Caco-2 (cell line): ENCODE results near the gene GNL3. TPM values are rescaled to one million over a fixed set of nuclear protein-coding genes. Genes with fewer than 3 reads are reported as not detected.

Experiments used
- BruUV-seq: library from RNA; stranded (reverse); fragments of 400-500 nt; replicated peaks from 2 replicates; lab custom pipeline; 2021; lab: Mats Ljungman, UMichigan
- CTCF ChIA-PET: fragments of 300-600 bp; sonication (Branson Sonifier 250); formaldehyde crosslinking; loops from one replicate; lab custom pipeline; 2022; ENCODE audit warnings: antibody characterized with exemption; lab: Charles Lee
- POLR2A ChIA-PET: fragments of 300-600 bp; sonication (Branson Sonifier 250); formaldehyde crosslinking; loops from one replicate; lab custom pipeline; 2022; ENCODE audit warnings: antibody characterized with exemption; lab: Charles Lee
- DNase-seq, 2 experiments: peaks; one replicate each; pipeline versions ENCODE4 v3.0.0 to v3.0.0-alpha.2; 2020 to 2022
- H3K27me3 ChIP-seq: replicated peaks from 2 replicates; pipeline ENCODE4 v1.6.0; 2011; ENCODE audit warnings: low read length; ENCODE audit not compliant: control insufficient read depth, insufficient read depth
- H3K36me3 ChIP-seq: 2 replicates; pipeline ENCODE4 v1.5.1; 2011; ENCODE audit warnings: low read length; ENCODE audit not compliant: control insufficient read depth, insufficient read depth
- H3K4me1 ChIP-seq: fragments of 250-450 bp; sonication (Bioruptor Pico); 2 replicates; pipeline ENCODE4 v1.5.1; 2020; ENCODE audit warnings: mild to moderate bottlenecking
- H3K4me3 ChIP-seq: 2 replicates; pipeline ENCODE4 v1.5.1; 2011; ENCODE audit warnings: low read depth, mild to moderate bottlenecking, control low read depth, low read length
- H3K9me3 ChIP-seq: fragments of 250-450 bp; sonication (Bioruptor Pico); 2 replicates; pipeline ENCODE4 v1.5.1; 2020; ENCODE audit warnings: mild to moderate bottlenecking, moderate library complexity
- H3K27ac Mint-ChIP-seq: one replicate; pipeline ENCODE4 v1.8.0; 2022; ENCODE audit warnings: mixed read lengths; ENCODE audit not compliant: unreplicated experiment
- H3K27me3 Mint-ChIP-seq: one replicate; pipeline ENCODE4 v1.8.0; 2022; ENCODE audit warnings: mixed read lengths; ENCODE audit not compliant: insufficient read depth, unreplicated experiment
- H3K36me3 Mint-ChIP-seq: one replicate; pipeline ENCODE4 v1.8.0; 2022; ENCODE audit warnings: mild to moderate bottlenecking, mixed read lengths; ENCODE audit not compliant: insufficient read depth, unreplicated experiment
- H3K4me1 Mint-ChIP-seq: one replicate; pipeline ENCODE4 v1.8.0; 2022; ENCODE audit warnings: low read depth, mixed read lengths; ENCODE audit not compliant: unreplicated experiment
- H3K4me3 Mint-ChIP-seq: one replicate; pipeline ENCODE4 v1.8.0; 2022; ENCODE audit warnings: mild to moderate bottlenecking, moderate library complexity, mixed read lengths; ENCODE audit not compliant: unreplicated experiment
- H3K9me3 Mint-ChIP-seq: one replicate; pipeline ENCODE4 v1.8.0; 2022; ENCODE audit warnings: mixed read lengths; ENCODE audit not compliant: unreplicated experiment
- CTCF ChIP-seq, 2 experiments: fragments of 200-600 bp in 1 of 2; IDR thresholded peaks; 1 replicate in 1 of 2; 2 replicates in 1 of 2; pipeline versions ENCODE4 v1.5.1 to v1.8.0; 2011 to 2022; ENCODE audit warnings: antibody characterized with exemption in 1 of 2, control low read depth in 1 of 2, inconsistent platforms in 1 of 2, low read depth in 1 of 2, low read length in 1 of 2, mild to moderate bottlenecking in 1 of 2, moderate library complexity in 1 of 2; ENCODE audit not compliant: insufficient read depth in 1 of 2, severe bottlenecking in 1 of 2, unreplicated experiment in 1 of 2
- intact Hi-C: fragments of 100-400 bp; cut with micrococcal nuclease; formaldehyde crosslinking; loops from one replicate; pipeline ENCODE4 v1.10.0; 2022; ENCODE audit not compliant: unreplicated experiment
- total RNA-seq: library from RNA; stranded (reverse); gene quantifications from 2 replicates; pipeline ENCODE4 v1.2.3, GENCODE V29; 2022

Gene GNL3
- total RNA-seq, 1 experiment from 2014 or later, result 125 TPM

GRCh38 chr3:52645549-52645948, 40.3 kb upstream of the GNL3 start:
- no peaks in the 10 kb centered on the region for H3K4me1 ChIP-seq
- intact Hi-C loops, result no loop called here
- peaks cover 7% of the 10 kb centered on the region for H3K4me1 Mint-ChIP-seq
- no peaks in the 10 kb centered on the region for H3K27me3 Mint-ChIP-seq
- no TSS peak for BruUV-seq
- DNase-seq, result no peak
- no peak overlapping the region for H3K4me3 Mint-ChIP-seq
- H3K36me3 ChIP-seq, result no peaks in the 10 kb centered on the region
- no peaks in the 10 kb centered on the region for H3K9me3 ChIP-seq
- peaks cover 55% of the 10 kb centered on the region for H3K36me3 Mint-ChIP-seq
- no peak for TF ChIP-seq CTCF (IDR thresholded peaks at IDR 0.05; ENCODE audit: insufficient read depth in 1 of 2, low read depth in 1 of 2, low read length in 1 of 2, severe bottlenecking in 1 of 2, unreplicated experiment in 1 of 2)
- no peak overlapping the region for H3K27ac Mint-ChIP-seq
- H3K9me3 Mint-ChIP-seq, result no peaks in the 10 kb centered on the region
- ChIA-PET CTCF (no interaction called here), POLR2A (no interaction called here)
- no peaks in the 10 kb centered on the region for H3K27me3 ChIP-seq
- no peak overlapping the region for H3K4me3 ChIP-seq

- H3K9me3 Mint-ChIP-seq, result no peaks in the 10 kb centered on the region
- peaks cover 7% of the 10 kb centered on the region for H3K4me1 Mint-ChIP-seq
- no peaks in the 10 kb centered on the region for H3K27me3 Mint-ChIP-seq
- H3K4me3 ChIP-seq, result no peak overlapping the region
- ChIA-PET CTCF (no interaction called here), POLR2A (no interaction called here)
- intact Hi-C loops, result no loop called here
- H3K4me1 ChIP-seq, result no peaks in the 10 kb centered on the region
- no peak for DNase-seq
- no peak overlapping the region for H3K27ac Mint-ChIP-seq
- H3K4me3 Mint-ChIP-seq, result no peak overlapping the region
- no peaks in the 10 kb centered on the region for H3K36me3 ChIP-seq
- TF ChIP-seq CTCF (IDR thresholded peaks at IDR 0.05; ENCODE audit: insufficient read depth in 1 of 2, low read depth in 1 of 2, low read length in 1 of 2, severe bottlenecking in 1 of 2, unreplicated experiment in 1 of 2), result no peak
- H3K27me3 ChIP-seq, result no peaks in the 10 kb centered on the region
- no peaks in the 10 kb centered on the region for H3K9me3 ChIP-seq
- H3K36me3 Mint-ChIP-seq, result peaks cover 56% of the 10 kb centered on the region
- BruUV-seq, result no TSS peak
Observed at GRCh38 chr3:52649461-52650210, 36.2 kb upstream of the GNL3 start.

- Mint-ChIP-seq H3K4me3 (no peak overlapping the region), H3K27me3 (no peaks in the 10 kb centered on the region), H3K36me3 (peaks cover 56% of the 10 kb centered on the region), H3K27ac (no peak overlapping the region), H3K9me3 (no peaks in the 10 kb centered on the region), H3K4me1 (peaks cover under 1% of the 10 kb centered on the region)
- DNase-seq, result no peak
- no peak for TF ChIP-seq CTCF (IDR thresholded peaks at IDR 0.05; ENCODE audit: insufficient read depth in 1 of 2, low read depth in 1 of 2, low read length in 1 of 2, severe bottlenecking in 1 of 2, unreplicated experiment in 1 of 2)
- BruUV-seq, result no TSS peak
- H3K4me1 ChIP-seq, result no peaks in the 10 kb centered on the region
- H3K27me3 ChIP-seq, result no peaks in the 10 kb centered on the region
- CTCF ChIA-PET, result no interaction called here
- POLR2A ChIA-PET, result no interaction called here
- no peaks in the 10 kb centered on the region for H3K9me3 ChIP-seq
- no peak overlapping the region for H3K4me3 ChIP-seq
- intact Hi-C loops, result no loop called here
- H3K36me3 ChIP-seq, result no peaks in the 10 kb centered on the region
Observed at GRCh38 chr3:52650439-52650838, 35.4 kb upstream of the GNL3 start.
